CD4-positive, CD25-positive, alpha-beta regulatory T cell (primary cell): ENCODE results near the gene ZNF81. TPM values are rescaled to one million over a fixed set of nuclear protein-coding genes. Genes with fewer than 3 reads are reported as not detected.
"Not testable (repeated sequence)": the region's sequence is repeated elsewhere in the genome, so short reads cannot be mapped to it uniquely, and the experiment has no call there.

ENCODE experiments used
- ATAC-seq, 2 donors: fragments of 150-1000 bp; cut with Tn5 transposase; one replicate each; pipeline ENCODE4 v1.10.0; 2021; ENCODE audit warnings: low read depth in 2 of 2, moderate number of reproducible peaks in 2 of 2, moderate library complexity in 1 of 2
- DNase-seq, 3 donors: peaks; one replicate each; pipeline versions ENCODE4 v3.0.0 to v3.0.0-alpha.2; 2012 to 2022; ENCODE audit warnings: mixed read lengths in 1 of 3
- H3K27ac ChIP-seq: one replicate; pipeline ENCODE4 v1.7.0; 2013; ENCODE audit warnings: mild to moderate bottlenecking, low read length; ENCODE audit not compliant: insufficient read depth, poor library complexity, severe bottlenecking
- H3K27me3 ChIP-seq: one replicate; pipeline ENCODE4 v1.7.0; 2013; ENCODE audit warnings: low read length; ENCODE audit not compliant: control insufficient read depth, insufficient read depth
- H3K36me3 ChIP-seq: one replicate; pipeline ENCODE4 v1.7.0; 2013; ENCODE audit warnings: mild to moderate bottlenecking, low read length, moderate library complexity; ENCODE audit not compliant: control insufficient read depth, insufficient read depth
- H3K4me1 ChIP-seq: 2 replicates; pipeline ENCODE4 v1.7.0; 2013; ENCODE audit warnings: mild to moderate bottlenecking, low read length; ENCODE audit not compliant: insufficient read depth, control insufficient read depth, poor library complexity, severe bottlenecking
- H3K4me3 ChIP-seq: one replicate; pipeline ENCODE4 v1.7.0; 2013; ENCODE audit warnings: low read depth, mild to moderate bottlenecking, low read length, moderate library complexity
- H3K9me3 ChIP-seq, 2 experiments: 1 replicate in 1 of 2; 2 replicates in 1 of 2; pipeline ENCODE4 v1.7.0; 2013; ENCODE audit warnings: low read length in 2 of 2, mild to moderate bottlenecking in 1 of 2, moderate library complexity in 1 of 2; ENCODE audit not compliant: control insufficient read depth in 2 of 2
- H3K27ac Mint-ChIP-seq, 3 donors: one replicate each; pipeline ENCODE4 v1.8.0; 2020 to 2022; ENCODE audit warnings: mild to moderate bottlenecking in 3 of 3, mixed read lengths in 3 of 3, moderate library complexity in 2 of 3
- H3K27me3 Mint-ChIP-seq: one replicate; pipeline ENCODE4 v1.8.0; 2022; ENCODE audit warnings: mild to moderate bottlenecking, mixed read lengths
- H3K36me3 Mint-ChIP-seq: one replicate; pipeline ENCODE4 v1.8.0; 2020; ENCODE audit warnings: mixed read lengths
- H3K4me1 Mint-ChIP-seq, 4 donors: one replicate each; pipeline ENCODE4 v1.8.0; 2020 to 2022; ENCODE audit warnings: mixed read lengths in 4 of 4, mild to moderate bottlenecking in 1 of 4
- H3K4me3 Mint-ChIP-seq, 4 donors: one replicate each; pipeline ENCODE4 v1.8.0; 2020 to 2022; ENCODE audit warnings: mild to moderate bottlenecking in 4 of 4, mixed read lengths in 4 of 4, moderate library complexity in 3 of 4
- H3K9me3 Mint-ChIP-seq, 7 donors: one replicate each; pipeline ENCODE4 v1.8.0; 2020 to 2022; ENCODE audit warnings: mixed read lengths in 7 of 7, mild to moderate bottlenecking in 3 of 7, moderate library complexity in 2 of 7
- polyA plus RNA-seq, 4 donors: library from polyadenylated mRNA; unstranded; fragments of 300-500 nt; fragmentation: Illumina TruSeq; gene quantifications; one replicate each; pipeline ENCODE4 v1.2.3, GENCODE V29; 2021
- total RNA-seq: library from RNA; stranded (reverse); gene quantifications from one replicate; pipeline ENCODE4 v1.2.3, GENCODE V29; 2022

ZNF81 gene
- total and polyA plus RNA-seq, 5 donors from 2014 or later: 1.8 to 10.9 (median 3.0) TPM

DNA sequence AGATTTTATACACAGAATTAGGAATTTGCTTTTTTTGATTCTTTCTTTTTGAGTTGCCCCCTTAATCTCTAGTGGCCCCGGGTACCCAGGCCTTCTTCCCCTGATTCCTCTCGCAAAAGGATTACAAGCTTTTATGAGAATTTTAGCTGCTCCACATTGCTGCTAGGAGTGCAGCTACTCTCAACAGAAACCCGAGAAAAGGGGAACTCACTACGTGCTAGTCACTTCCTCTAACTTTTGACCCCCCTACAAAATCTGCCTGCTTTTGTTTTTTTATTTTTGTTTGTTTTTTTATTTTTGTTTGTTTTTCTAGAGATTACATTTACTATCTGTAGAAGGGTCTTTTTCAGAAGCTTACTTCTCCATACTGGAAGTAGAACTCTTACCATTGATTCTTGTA lies 64.1 kb downstream of the ZNF81 start:
- no peaks in the 10 kb centered on the region for H3K27me3 ChIP-seq
- Mint-ChIP-seq H3K27me3 (no peaks in the 10 kb centered on the region), H3K27ac (no peak overlapping the region), H3K4me1 (no peaks in the 10 kb centered on the region), H3K9me3 (peaks cover 0 to 2% (median 0%) of the 10 kb centered on the region in 7 donors), H3K4me3 (no peak overlapping the region), H3K36me3 (peaks cover 19% of the 10 kb centered on the region)
- no peak overlapping the region for H3K27ac ChIP-seq
- no peak for DNase-seq
- H3K36me3 ChIP-seq: peaks cover 7% of the 10 kb centered on the region
- H3K9me3 ChIP-seq: peaks cover 0 to 4% of the 10 kb centered on the region in 2 experiments
- no peak overlapping the region for H3K4me3 ChIP-seq
- ATAC-seq: no peak
- H3K4me1 ChIP-seq: no peaks in the 10 kb centered on the region

GRCh38 chrX:47902161-47902560 lies 65.5 kb downstream of the ZNF81 start:
- Mint-ChIP-seq H3K9me3 (peaks cover 0 to 2% (median 0%) of the 10 kb centered on the region in 7 donors), H3K4me3 (no peak overlapping the region), H3K36me3 (peaks cover 11% of the 10 kb centered on the region), H3K27ac (no peak overlapping the region), H3K27me3 (no peaks in the 10 kb centered on the region), H3K4me1 (no peaks in the 10 kb centered on the region)
- DNase-seq (no peak), ATAC-seq (no peak)
- Histone ChIP-seq H3K9me3 (peaks cover 0 to 4% of the 10 kb centered on the region in 2 experiments), H3K4me3 (no peak overlapping the region), H3K36me3 (peaks cover 2% of the 10 kb centered on the region), H3K4me1 (no peaks in the 10 kb centered on the region), H3K27me3 (no peaks in the 10 kb centered on the region), H3K27ac (no peak overlapping the region)

- peaks cover 0 to 47% (median 15%) of the 10 kb centered on the region in 7 donors for H3K9me3 Mint-ChIP-seq
- peaks cover 6% of the 10 kb centered on the region for H3K36me3 Mint-ChIP-seq
- no peaks in the 10 kb centered on the region for H3K4me1 Mint-ChIP-seq
- no peaks in the 10 kb centered on the region for H3K36me3 ChIP-seq
- H3K27ac ChIP-seq: no peak overlapping the region
- H3K9me3 ChIP-seq: peaks cover 49 to 65% of the 10 kb centered on the region in 2 experiments
- H3K27me3 Mint-ChIP-seq: no peaks in the 10 kb centered on the region
- no peaks in the 10 kb centered on the region for H3K27me3 ChIP-seq
- H3K4me3 Mint-ChIP-seq: no peak overlapping the region
- no peak for DNase-seq
- H3K4me1 ChIP-seq: no peaks in the 10 kb centered on the region
- no peak overlapping the region for H3K27ac Mint-ChIP-seq
- H3K4me3 ChIP-seq: no peak overlapping the region
- ATAC-seq: no peak
Measured at GRCh38 chrX:47915886-47916493, 79.3 kb downstream of the ZNF81 start.

- H3K27ac Mint-ChIP-seq: no peak overlapping the region
- Histone ChIP-seq H3K4me3 (no peak overlapping the region), H3K27ac (no peak overlapping the region), H3K36me3 (no peaks in the 10 kb centered on the region), H3K9me3 (peaks cover 44 to 60% of the 10 kb centered on the region in 2 experiments), H3K27me3 (no peaks in the 10 kb centered on the region), H3K4me1 (no peaks in the 10 kb centered on the region)
- no peaks in the 10 kb centered on the region for H3K27me3 Mint-ChIP-seq
- ATAC-seq (no peak), DNase-seq (no peak)
- H3K4me1 Mint-ChIP-seq: no peaks in the 10 kb centered on the region
- peaks cover 6% of the 10 kb centered on the region for H3K36me3 Mint-ChIP-seq
- H3K9me3 Mint-ChIP-seq: peaks cover 0 to 46% (median 25%) of the 10 kb centered on the region in 7 donors
- H3K4me3 Mint-ChIP-seq: no peak overlapping the region
Measured at GRCh38 chrX:47918274-47918673, 81.6 kb downstream of the ZNF81 start.

DNA sequence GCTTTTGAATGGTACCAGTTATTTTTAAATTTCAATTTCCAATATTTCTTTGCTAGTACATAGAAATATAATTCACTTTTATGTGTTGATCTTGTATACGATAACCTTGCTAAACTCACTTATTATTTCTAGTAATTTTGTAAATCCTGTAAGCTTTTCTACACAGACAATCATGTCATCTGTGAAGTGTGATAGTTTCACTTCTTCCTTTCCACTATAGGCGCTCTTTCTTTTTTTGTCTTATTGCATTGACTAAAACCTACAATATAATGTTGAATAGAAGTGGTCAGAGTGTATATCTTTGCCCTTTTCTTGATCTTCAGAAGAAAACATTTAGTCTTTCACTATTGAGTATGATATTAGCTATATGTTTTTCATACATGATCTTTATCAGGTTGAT lies 90.5 kb downstream of the ZNF81 start:
- Histone ChIP-seq H3K27me3 (no peaks in the 10 kb centered on the region), H3K4me3 (no peak overlapping the region), H3K4me1 (no peaks in the 10 kb centered on the region), H3K9me3 (peaks cover 0 to 3% of the 10 kb centered on the region in 2 experiments), H3K27ac (no peak overlapping the region), H3K36me3 (no peaks in the 10 kb centered on the region)
- H3K4me3 Mint-ChIP-seq: no peak overlapping the region
- peaks cover 0 to 11% (median 1%) of the 10 kb centered on the region in 7 donors for H3K9me3 Mint-ChIP-seq
- H3K27ac Mint-ChIP-seq: no peak overlapping the region
- no peaks in the 10 kb centered on the region for H3K27me3 Mint-ChIP-seq
- no peaks in the 10 kb centered on the region for H3K36me3 Mint-ChIP-seq
- no peak for DNase-seq
- no peak for ATAC-seq
- H3K4me1 Mint-ChIP-seq: no peaks in the 10 kb centered on the region

- H3K27me3 Mint-ChIP-seq, H3K36me3 Mint-ChIP-seq, H3K4me1 Mint-ChIP-seq, H3K27ac ChIP-seq, H3K4me3 Mint-ChIP-seq, H3K9me3 Mint-ChIP-seq, H3K36me3 ChIP-seq, H3K27me3 ChIP-seq, DNase-seq, H3K4me3 ChIP-seq, H3K4me1 ChIP-seq, H3K27ac Mint-ChIP-seq, H3K9me3 ChIP-seq, ATAC-seq: not testable (repeated sequence)
Measured at GRCh38 chrX:47931970-47932369, 95.3 kb downstream of the ZNF81 start.

- Histone ChIP-seq H3K27me3 (no peaks in the 10 kb centered on the region), H3K27ac (no peak overlapping the region), H3K4me1 (no peaks in the 10 kb centered on the region), H3K9me3 (no peaks in the 10 kb centered on the region), H3K36me3 (no peaks in the 10 kb centered on the region), H3K4me3 (no peak overlapping the region)
- ATAC-seq (no peak), DNase-seq (no peak)
- H3K4me3 Mint-ChIP-seq: no peak overlapping the region
- H3K27ac Mint-ChIP-seq: no peak overlapping the region
- peaks cover 0 to 3% (median 0%) of the 10 kb centered on the region in 7 donors for H3K9me3 Mint-ChIP-seq
- peaks cover 0 to 4% (median 0%) of the 10 kb centered on the region in 4 donors for H3K4me1 Mint-ChIP-seq
- H3K27me3 Mint-ChIP-seq: no peaks in the 10 kb centered on the region
- no peaks in the 10 kb centered on the region for H3K36me3 Mint-ChIP-seq
Measured at GRCh38 chrX:47933946-47934345, 97.2 kb downstream of the ZNF81 start.
